K562 (cell line): Measurements from ENCODE around the gene GP1BB. TPM values are rescaled to one million over a fixed set of nuclear protein-coding genes. Genes with fewer than 3 reads are reported as not detected.

Experiments used
- BRD4 ChIP-seq: fragments of 200-600 bp; sonication (generic); IDR thresholded peaks from 2 replicates; pipeline ENCODE4 v1.6.1; 2017; ENCODE audit warnings: inconsistent platforms
- CHD4 ChIP-seq: fragments of 200-600 bp; sonication (generic); IDR thresholded peaks from 3 replicates; pipeline ENCODE4 v1.6.1; 2012; ENCODE audit warnings: low read depth, mild to moderate bottlenecking, mixed read lengths, low read length, inconsistent platforms; ENCODE audit not compliant: insufficient read depth, insufficient replicate concordance, poor library complexity, severe bottlenecking
- HEY1 ChIP-seq: fragments of 250-450 bp; sonication (Bioruptor Pico); IDR thresholded peaks from 2 replicates; pipeline ENCODE4 v1.5.0; 2020; ENCODE audit warnings: mild to moderate bottlenecking, moderate library complexity, borderline replicate concordance
- HMGN3 ChIP-seq: IDR thresholded peaks from 2 replicates; pipeline ENCODE4 v1.6.1; 2011; ENCODE audit warnings: borderline replicate concordance, low read depth, mild to moderate bottlenecking, mixed read lengths, low read length; ENCODE audit not compliant: insufficient read length; ENCODE audit errors: extremely low read depth
- KDM2B ChIP-seq: fragments of 250-450 bp; sonication (Bioruptor Pico); IDR thresholded peaks from 2 replicates; pipeline ENCODE4 v1.8.0; 2021; ENCODE audit warnings: mild to moderate bottlenecking, moderate library complexity
- KDM5B ChIP-seq: fragments of 200-600 bp; sonication (generic); IDR thresholded peaks from 2 replicates; pipeline ENCODE4 v1.6.1; 2012; ENCODE audit warnings: low read depth, mild to moderate bottlenecking, moderate library complexity, low read length, control low read depth, inconsistent platforms; ENCODE audit not compliant: insufficient replicate concordance
- MEF2A ChIP-seq: IDR thresholded peaks from 2 replicates; pipeline ENCODE4 v1.6.1; 2011; ENCODE audit warnings: low read depth, mild to moderate bottlenecking, low read length, moderate library complexity; ENCODE audit not compliant: control insufficient read depth
- MTA2 ChIP-seq: fragments of 450-650 bp; IDR thresholded peaks from 2 replicates; pipeline ENCODE4 v1.6.1; 2016; ENCODE audit warnings: low read depth
- PHB2 ChIP-seq: fragments of 450-650 bp; IDR thresholded peaks from 2 replicates; pipeline ENCODE4 v1.6.1; 2017; ENCODE audit warnings: low read depth
- RBBP5 ChIP-seq: fragments of 200-600 bp; sonication (generic); IDR thresholded peaks from 2 replicates; pipeline ENCODE4 v1.6.1; 2012; ENCODE audit warnings: borderline replicate concordance, mild to moderate bottlenecking, low read length, control low read depth, inconsistent platforms; ENCODE audit not compliant: insufficient read depth, poor library complexity, severe bottlenecking
- RBM14 ChIP-seq: fragments of 200-400 bp; formaldehyde crosslinking; IDR thresholded peaks from 2 replicates; pipeline ENCODE4 v1.6.1; 2018; ENCODE audit warnings: low read depth, mild to moderate bottlenecking, low read length, moderate library complexity, borderline replicate concordance; ENCODE audit not compliant: insufficient read depth
- RUNX1 ChIP-seq: sonication (generic); IDR thresholded peaks from 2 replicates; pipeline ENCODE4 v1.6.1; 2016; ENCODE audit warnings: antibody characterized with exemption, low read depth
- UBTF ChIP-seq, 2 experiments: IDR thresholded peaks; 2 replicates each; pipeline ENCODE4 v1.6.1; 2012; ENCODE audit warnings: improper control_type of control experiment in 2 of 2, low read depth in 2 of 2, low read length in 2 of 2, borderline replicate concordance in 1 of 2
- WHSC1 ChIP-seq: IDR thresholded peaks from one replicate; pipeline ENCODE4 v1.6.1; 2012; ENCODE audit warnings: low read length, control low read depth, inconsistent platforms
- ZNF143 ChIP-seq: sonication (generic); formaldehyde crosslinking; IDR thresholded peaks from 2 replicates; pipeline ENCODE4 v1.9.0; 2022; ENCODE audit warnings: mild to moderate bottlenecking, missing genetic modification reagents
- ZNF184 ChIP-seq: sonication (generic); formaldehyde crosslinking; IDR thresholded peaks from 2 replicates; pipeline ENCODE4 v1.5.0; 2020; ENCODE audit warnings: missing genetic modification reagents
- ZNF232 ChIP-seq: sonication (generic); formaldehyde crosslinking; IDR thresholded peaks from 2 replicates; pipeline ENCODE4 v1.8.0; 2022; ENCODE audit warnings: mild to moderate bottlenecking, missing genetic modification reagents
- polyA plus RNA-seq, 8 experiments: library from polyadenylated mRNA; depleted of rRNA in 4 of 8; stranded (reverse) in 5 of 8; unstranded in 3 of 8; fragments of >200 nt; fragmentation: Nextera tagmentation in 2 of 8; fragmentation: Illumina TruSeq in 1 of 8; extraction: Ambion mirVana in 2 of 8; extraction: Trizol in 1 of 8; gene quantifications; 2 replicates each; pipeline versions ENCODE4 v1.2.1 to v1.2.3, GENCODE V29; 2011 to 2014; ENCODE audit warnings: inconsistent platforms in 1 of 8, missing spikeins in 1 of 8
- total RNA-seq, 7 experiments: library from RNA; depleted of rRNA in 6 of 7; stranded (reverse); fragments of >200 nt in 6 of 7; fragmentation: Illumina TruSeq in 2 of 7; extraction: Trizol in 2 of 7; gene quantifications; 2 replicates each; pipeline versions ENCODE4 v1.2.1 to v1.2.3, GENCODE V29; 2011 to 2021; ENCODE audit warnings: low replicate concordance in 1 of 7
- TF ChIP-seq, protein P1 (sequence below): sonication (generic); formaldehyde crosslinking; IDR thresholded peaks from 2 replicates; pipeline ENCODE4 v1.8.0; 2022; ENCODE audit warnings: missing genetic modification reagents, mild to moderate bottlenecking, borderline replicate concordance
- TF ChIP-seq, protein P2 (sequence below): IDR thresholded peaks from 2 replicates; pipeline ENCODE4 v1.6.1; 2011; ENCODE audit not compliant: insufficient read length; ENCODE audit errors: extremely low read depth

Gene GP1BB
- total and polyA plus RNA-seq, 9 of the 15 experiments (the other 6 are each of a cell fraction or from before 2014, with no cell fraction given), result 0.69 to 162 (median 2.8) TPM

- TF ChIP-seq UBTF (IDR thresholded peaks at IDR 0.05; ENCODE audit: borderline replicate concordance in 1 of 2, low read depth in 2 of 2, low read length in 2 of 2) (peak in 1 of 2 experiments; percentile 47; a peak in 1 of 4 replicates), WHSC1 (no peak), RBBP5 (no peak), MTA2 (no peak), MEF2A (no peak), BRD4 (no peak), KDM2B (no peak), PHB2 (no peak), RBM14 (peak; percentile 63; the same call in 1 of the 2 replicates), ZNF184 (peak; percentile 8; the same call in 1 of the 2 replicates), ZNF232 (CRISPR knock-in tag) (no peak), HMGN3 (no peak), RUNX1 (no peak), HEY1 (CRISPR knock-in tag) (no peak), ZNF143 (CRISPR knock-in tag) (no peak), KDM5B (peak; percentile 16), CHD4 (no peak)
- TF ChIP-seq, protein P1, sequence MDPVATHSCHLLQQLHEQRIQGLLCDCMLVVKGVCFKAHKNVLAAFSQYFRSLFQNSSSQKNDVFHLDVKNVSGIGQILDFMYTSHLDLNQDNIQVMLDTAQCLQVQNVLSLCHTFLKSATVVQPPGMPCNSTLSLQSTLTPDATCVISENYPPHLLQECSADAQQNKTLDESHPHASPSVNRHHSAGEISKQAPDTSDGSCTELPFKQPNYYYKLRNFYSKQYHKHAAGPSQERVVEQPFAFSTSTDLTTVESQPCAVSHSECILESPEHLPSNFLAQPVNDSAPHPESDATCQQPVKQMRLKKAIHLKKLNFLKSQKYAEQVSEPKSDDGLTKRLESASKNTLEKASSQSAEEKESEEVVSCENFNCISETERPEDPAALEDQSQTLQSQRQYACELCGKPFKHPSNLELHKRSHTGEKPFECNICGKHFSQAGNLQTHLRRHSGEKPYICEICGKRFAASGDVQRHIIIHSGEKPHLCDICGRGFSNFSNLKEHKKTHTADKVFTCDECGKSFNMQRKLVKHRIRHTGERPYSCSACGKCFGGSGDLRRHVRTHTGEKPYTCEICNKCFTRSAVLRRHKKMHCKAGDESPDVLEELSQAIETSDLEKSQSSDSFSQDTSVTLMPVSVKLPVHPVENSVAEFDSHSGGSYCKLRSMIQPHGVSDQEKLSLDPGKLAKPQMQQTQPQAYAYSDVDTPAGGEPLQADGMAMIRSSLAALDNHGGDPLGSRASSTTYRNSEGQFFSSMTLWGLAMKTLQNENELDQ (CRISPR knock-in tag), result no peak
- TF ChIP-seq, protein P2, sequence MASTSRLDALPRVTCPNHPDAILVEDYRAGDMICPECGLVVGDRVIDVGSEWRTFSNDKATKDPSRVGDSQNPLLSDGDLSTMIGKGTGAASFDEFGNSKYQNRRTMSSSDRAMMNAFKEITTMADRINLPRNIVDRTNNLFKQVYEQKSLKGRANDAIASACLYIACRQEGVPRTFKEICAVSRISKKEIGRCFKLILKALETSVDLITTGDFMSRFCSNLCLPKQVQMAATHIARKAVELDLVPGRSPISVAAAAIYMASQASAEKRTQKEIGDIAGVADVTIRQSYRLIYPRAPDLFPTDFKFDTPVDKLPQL, result no peak
These were observed 34.7 kb upstream of the GP1BB start (continued) for GRCh38 chr22:19688301-19689290.
